GM18867 (cell line): Measurements from ENCODE around the gene RPS13.
"Not testable (repeated sequence)": the region's sequence is repeated elsewhere in the genome, so short reads cannot be mapped to it uniquely, and the experiment has no call there.

Source experiments
- ATAC-seq: cut with Tn5 transposase; IDR thresholded peaks from one replicate; pipeline ENCODE4 v1.9.1; 2021; ENCODE audit warnings: mild to moderate bottlenecking, moderate library complexity; ENCODE audit not compliant: unreplicated experiment

Gene RPS13

DNA sequence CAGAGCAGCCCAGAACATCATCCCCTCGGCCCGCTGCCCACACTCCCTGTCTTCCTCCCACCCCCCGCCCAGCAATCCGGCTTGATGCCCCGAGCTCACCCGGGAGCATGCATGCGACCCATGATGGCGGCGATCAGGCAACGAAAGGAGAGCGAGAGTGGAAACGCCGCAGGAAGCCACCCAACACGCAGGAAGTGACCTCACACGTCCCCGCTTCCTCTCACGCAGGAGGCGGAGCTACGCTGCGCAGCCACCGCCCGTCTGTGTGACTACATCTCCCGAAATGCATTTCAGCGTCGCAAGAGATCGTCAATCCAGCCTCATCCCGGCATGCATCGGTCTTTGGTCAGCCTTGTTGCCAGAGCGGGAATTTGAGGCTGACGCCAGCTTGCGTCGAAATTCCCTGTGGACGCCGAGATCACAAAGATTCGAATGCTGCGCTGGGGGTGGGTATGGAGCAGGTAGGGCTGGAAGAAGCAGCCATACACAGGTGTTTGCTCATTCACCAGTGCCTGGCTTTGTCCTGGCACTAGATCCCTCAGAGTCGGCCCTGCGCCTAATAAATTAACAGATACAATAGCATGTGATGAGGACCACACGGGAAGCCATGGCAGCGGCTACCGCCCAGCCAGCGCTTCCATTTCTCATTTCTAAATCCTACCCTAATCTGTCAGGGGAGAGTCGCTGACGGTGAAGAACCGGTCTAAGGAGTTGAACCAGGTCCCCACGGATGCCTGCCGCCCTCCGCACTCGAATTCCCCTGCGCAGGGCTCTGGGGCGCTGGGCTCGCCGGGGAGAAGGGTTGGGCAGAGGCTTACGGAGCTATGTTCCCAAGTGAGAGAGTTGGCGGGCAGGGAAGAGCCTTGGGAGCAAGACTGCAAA, at the start of gene RPS13:
Gene RPS13 (minus strand): TSS at position 148 of the 882 bp plus-strand sequence. CDS start 26 bp downstream, at position 122.
- peak; percentile 97 for ATAC-seq

DNA sequence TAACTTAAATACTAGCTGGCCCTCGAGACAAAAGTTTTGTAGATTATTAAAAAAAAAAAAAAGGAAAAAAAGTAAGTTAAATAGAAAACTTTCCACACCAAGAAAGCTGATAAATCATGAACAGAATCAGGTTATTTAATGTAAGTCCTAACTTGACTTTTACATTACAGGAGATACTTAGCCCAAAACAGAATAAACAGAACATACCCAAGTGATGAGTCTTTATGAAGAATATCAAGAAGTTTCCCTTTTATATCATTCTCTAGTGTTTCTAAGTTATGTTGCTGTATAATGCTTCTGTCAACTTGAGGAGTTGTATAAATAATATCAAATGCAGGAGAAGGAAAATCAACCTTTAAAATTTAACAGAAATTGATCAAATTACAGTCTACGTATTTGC, 44.5 kb upstream of the RPS13 start:
- no peak for ATAC-seq

DNA sequence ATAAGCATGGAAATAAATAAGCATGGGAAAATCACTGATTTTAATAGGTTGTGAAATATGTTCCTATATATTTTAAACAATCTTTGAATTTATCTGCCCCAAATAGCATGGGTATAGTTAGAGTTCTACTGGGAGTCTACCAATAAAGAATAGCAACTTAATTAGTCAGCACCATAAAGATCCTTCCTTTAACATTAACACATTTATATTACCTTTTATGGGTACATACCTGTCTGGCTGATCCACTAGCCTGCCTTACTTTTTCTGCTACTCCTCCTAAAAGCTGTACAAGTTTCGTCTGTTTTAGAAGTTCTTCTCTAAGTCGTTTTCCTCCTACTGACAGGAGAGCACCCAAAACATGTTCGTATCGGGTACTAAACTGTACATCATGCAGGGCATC, 39.8 kb upstream of the RPS13 start:
- ATAC-seq, result no peak

DNA sequence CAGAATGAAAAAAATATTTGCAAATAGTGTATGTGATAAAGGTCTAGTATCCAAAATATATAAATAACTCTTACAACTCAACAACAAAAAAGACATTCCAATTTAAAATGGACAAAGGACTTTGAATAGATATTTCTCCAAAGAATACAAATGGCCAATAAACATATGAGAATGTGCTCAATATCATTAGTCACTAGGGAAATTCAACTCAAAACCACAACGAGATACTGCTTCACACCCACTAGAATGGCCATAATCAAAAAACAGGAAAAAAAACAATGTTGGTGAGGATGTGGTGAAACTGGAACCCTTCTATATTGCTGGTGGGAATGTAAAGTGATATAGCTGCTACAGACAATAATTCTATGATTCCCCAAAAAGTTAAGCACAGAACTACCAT, 38.6 kb upstream of the RPS13 start:
- ATAC-seq, result no peak

DNA sequence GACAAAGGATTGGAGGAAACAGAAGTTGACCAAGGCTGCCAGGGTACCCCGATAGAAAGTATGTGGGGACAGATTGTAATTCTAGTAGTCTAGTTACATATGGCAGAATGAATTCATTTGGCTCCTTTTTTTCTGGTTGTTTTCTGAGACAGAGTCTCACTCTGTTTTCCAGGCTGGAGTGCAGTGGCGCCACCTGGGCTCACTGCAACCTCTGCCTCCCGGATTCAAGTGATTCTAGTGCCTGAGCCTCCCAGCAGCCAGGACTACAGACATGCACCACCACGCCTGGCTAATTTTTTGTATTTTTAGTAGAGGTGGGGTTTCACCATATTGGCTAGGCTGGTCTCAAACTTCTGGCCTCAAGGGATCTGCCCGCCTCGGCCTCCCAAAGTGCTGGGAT, 30.3 kb upstream of the RPS13 start:
- ATAC-seq, result not testable (repeated sequence)

DNA sequence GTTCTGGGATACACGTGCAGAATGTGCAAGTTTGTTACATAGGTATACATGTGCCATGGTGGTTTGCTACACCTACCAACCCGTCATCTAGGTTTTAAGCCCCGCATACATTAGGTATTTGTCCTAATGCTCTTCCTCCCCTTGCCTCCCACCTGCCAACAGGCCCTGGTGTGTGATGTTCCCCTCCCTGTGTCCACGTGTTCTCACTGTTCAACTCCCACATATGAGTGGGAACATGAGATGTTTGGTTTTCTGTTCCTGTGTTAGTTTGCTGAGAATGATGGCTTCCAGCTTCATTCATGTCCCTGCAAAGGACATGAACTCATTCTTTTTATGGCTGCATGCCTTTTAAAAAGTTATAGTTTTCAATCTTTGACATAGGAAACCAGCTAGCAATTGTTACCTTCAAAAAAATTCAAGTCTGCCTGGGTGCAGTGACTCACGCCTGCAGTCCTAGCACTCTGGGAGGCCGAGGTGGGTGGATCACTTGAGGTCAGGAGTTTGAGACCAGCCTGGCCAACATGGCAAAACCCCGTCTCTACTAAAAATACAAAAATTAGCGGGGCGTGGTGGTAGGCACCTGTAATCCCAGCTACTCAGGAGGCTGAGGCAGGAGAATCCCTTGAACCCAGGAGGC, 28.1 kb upstream of the RPS13 start:
- ATAC-seq, result not testable (repeated sequence)

DNA sequence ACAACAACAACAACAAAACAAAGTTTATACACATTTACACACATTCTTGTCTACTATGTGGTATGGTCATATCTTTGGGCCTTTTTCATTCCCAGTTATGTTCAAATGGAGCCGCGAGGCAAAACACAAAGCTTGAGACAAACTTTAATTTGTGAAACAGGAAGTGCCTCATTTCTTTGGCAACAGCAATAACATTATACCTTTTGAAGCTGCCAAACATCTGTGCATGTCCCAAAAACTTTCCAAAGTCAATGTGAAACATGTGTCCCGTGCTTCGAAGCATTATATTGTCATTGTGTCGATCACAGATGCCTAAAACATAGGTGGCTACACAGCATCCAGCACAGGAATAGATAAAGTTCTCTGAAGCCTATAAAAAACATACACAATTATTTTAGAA, 25.0 kb upstream of the RPS13 start:
- no peak for ATAC-seq

DNA sequence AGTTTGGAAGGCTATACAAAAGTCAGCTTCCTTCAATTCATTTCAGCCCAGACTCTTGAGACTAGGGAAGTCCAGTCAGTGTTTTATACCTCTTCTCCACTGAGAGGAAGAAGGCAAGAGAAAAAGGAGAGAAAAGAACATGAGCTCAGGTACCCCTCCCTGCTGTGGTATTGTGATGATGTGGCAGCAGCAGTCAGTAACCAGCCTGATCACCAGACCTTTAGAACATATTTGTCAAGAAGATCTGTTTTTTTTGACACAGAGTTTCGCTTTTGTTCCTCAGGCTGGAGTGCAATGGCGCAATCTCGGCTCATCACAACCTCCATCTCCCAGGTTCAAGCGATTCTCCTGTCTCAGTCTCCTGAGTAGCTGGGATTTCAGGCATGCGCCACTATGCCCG, 21.2 kb upstream of the RPS13 start:
- no peak for ATAC-seq

DNA sequence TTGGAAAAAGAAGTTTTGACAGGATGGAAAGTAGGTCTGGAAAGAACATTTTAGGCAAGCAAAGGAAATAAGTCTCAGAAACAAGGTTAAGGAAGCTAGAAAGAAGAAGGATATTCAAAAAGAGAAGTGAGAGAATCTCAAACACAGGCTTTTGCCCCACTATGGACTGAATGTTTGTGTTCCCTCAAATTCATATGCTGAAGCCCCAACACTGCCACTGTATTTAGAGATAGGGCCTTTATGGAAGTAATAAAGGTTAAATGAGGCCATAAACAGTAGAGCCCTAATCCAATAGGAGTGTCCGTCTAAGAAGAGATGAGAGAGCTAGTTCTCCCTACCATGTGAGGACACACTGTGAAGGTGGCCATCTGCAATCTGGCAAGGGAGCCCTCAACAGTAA, 20.6 kb upstream of the RPS13 start:
- no peak for ATAC-seq

DNA sequence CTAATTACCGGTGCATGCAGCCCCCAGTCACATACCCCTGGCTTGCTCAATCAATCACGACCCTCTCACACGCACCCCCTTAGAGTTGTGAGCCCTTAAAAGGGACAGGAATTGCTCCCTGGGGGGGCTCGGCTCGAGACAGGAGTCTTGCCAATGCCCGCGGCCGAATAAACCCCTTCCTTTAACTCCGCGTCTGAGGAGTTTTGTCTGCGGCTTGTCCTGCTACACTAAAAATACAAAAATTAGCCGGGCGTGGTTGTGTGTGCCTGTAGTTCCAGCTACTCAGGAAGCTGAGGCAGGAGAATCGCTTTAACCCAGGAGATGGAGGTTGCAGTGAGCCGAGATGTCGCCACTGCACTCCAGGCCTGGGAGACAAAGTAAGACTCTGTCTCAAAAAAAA, 8.5 kb upstream of the RPS13 start:
- ATAC-seq, result not testable (repeated sequence)

DNA sequence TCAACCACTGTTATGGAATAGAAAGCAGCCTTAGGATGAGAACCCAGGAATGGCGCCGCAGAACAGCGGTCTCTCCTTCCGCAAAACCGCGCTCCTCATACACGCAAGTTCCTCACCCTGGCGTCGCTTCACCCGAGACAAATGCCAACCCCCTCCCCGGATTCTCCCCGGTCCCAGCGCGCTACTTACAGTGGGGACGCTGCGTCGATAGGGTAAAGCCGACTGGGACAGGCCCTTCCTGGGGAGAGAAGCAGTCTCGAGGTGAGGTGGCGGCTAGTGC, 287 bp downstream of the RPS13 start:
- ATAC-seq, result peak; percentile 20

DNA sequence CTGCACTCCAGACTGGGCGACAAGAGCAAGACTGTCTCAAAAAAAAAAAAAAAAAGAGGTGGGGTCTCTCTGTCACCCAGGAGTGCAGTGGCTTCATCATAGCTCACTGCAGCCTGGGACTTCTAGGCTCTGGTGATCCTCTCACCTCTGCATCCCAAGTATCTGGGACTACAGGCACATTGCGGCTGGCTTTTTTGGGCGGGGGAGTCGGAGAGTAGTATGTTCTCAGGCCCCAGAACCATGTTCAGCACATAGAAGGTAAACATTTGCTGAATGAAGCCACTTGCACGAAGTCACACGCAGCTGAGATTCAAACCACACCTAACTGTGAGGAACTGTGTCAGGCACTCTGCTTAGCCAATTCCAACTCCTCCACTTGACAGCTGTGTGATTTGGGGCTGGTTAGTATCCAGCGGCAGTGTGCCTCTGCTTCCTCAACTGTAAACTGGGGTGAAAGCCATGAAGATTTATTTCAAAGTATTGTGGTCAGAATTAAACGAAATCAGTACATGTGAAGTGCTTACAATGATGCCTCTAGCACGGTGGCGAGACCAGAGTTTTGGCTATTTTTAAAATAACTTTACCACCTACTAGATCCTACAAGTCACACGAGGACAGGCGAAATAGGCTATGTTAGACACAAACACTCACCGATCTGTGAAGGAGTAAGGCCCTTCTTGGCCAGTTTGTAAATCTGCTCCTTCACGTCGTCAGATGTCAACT, 789 bp downstream of the RPS13 start:
- ATAC-seq, result no peak

DNA sequence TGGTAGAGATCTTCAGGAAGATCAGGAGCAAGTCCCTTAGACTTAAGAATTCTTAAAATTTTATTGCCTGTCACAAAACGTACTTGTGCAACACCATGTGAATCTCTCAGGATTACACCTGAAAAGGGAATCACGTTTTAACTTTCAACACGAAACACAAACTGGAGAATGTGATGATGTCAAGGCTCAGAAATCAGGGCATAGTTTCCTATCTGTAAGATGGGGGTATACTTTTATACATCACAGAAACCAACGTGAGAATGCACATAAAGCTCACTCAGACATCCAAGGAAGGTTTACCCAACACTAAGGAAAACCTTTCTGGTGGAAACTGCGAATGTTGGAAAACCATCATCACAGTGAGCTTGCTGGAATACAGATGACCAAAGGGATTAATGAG, 2.0 kb downstream of the RPS13 start:
- ATAC-seq, result no peak

DNA sequence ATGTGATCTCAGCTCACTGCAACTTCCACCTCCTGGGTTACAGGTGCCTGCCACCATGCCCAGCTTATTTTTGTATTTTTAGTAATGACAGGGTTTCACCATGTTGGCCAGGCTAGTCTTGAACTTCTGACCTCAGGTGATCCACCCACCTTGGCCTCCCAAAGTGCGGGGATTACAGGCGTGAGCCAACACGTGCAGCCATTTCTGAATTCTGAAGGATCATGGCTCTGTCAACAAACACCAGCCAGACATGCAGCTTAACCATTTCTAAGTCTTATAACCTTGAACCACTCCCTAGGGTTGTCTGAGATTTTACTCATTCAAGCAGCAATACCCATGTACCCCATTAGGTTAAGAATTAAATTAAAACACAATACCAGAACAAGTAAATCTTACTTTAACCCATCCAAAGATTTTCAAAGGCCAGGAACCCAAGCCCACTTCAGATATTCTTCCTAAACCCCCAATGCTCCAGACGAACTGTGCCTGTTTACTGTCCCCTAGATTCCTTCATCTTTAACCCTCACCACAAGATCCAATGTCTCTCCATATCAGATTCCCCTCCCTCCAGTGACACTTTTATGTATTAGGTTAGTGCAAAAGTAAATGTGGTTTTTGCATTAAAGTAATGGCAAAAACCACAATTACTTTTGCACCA, 4.0 kb downstream of the RPS13 start:
- ATAC-seq, result no peak

DNA sequence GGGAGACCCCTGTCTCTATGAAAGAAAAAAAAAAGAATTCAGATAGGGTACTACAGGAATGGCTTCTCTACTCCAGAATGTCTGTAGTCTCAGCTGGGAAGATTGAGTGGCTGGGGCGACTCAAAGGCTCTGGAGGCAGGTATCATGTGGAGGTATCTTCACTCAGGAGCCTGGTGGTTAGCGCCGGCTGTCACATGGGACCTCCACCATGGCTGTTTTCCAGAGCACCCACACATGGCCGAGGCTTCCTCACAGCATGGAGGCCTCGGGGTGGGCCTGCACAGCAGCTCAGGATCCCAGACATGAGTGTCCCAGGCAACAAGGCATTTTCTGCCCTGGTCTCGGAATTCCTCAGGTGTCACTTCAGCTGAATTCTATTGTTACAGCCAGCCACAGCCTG, 10.1 kb downstream of the RPS13 start:
- no peak for ATAC-seq

DNA sequence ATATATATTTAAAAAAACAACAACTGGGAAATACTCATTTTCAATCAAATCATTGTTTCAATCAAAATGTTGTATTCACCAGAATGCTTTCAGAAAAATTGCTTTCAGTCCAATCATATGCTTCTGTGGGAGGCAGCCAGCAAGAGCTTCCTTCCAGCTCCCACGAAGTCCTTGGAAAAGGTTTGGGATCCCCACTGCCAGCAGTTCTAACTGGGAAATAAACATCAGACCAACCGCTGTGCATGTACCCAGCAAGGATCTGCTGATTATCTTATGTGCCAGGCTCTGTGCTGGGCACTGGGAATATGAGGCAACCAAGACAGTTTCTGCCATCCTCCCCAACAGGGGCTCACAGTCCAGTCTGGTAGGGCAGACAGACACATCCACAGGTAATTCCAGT, 10.8 kb downstream of the RPS13 start:
- no peak for ATAC-seq

DNA sequence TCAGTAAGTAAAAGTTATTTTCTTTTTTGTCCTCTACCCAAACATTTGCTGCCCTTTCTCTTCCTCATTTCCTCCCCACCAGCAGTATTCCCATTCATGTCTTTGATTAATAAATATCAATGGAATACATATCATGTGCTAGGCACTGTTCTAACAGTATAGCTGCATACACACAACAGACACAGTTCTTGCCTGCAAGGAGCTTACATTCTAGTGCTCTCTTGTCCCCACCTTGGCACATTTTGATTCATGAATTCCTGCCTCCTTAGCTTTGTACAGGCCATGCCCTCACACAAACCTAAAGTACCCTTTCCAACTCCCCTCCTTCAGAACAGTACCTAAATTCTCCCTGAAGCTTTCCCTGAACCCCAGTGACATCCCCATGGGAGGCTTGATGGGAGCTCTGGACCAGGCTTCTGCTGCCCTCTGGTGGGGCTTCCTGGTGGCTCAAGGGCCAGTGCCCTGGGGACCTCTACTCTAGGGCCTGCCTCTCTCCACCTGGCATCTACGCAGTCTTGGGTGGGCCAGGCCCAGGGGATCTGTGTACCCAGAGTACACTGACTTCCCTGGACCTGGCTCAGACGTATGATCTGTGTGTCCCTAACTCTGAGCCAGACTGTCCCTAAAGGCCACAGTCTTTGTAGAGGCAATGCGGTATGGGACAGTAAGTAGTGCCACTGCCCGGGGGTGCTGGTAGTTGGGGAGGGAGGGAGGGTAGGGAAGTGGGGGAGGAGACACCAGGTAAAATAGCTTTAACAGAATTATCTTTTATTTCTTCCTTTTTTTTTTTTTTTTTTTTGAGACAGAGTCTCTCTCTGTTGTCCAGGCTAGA, 14.1 kb downstream of the RPS13 start:
- ATAC-seq, result peak; percentile 73

DNA sequence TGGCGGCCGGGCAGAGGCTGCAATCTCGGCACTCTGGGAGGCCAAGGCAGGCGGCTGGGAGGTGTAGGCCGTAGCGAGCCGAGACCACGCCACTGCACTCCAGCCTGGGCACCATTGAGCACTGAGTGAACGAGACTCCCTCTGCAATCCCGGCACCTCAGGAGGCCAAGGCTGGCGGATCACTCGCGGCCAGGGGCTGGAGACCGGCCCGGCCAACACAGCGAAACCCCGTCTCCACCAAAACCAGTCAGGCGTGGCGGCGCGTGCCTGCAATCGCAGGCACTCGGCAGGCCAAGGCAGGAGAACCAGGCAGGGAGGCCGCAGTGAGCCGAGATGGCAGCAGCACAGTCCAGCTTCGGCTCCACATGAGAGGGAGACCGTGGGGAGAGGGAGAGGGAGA, 26.3 kb downstream of the RPS13 start:
- not testable (repeated sequence) for ATAC-seq

DNA sequence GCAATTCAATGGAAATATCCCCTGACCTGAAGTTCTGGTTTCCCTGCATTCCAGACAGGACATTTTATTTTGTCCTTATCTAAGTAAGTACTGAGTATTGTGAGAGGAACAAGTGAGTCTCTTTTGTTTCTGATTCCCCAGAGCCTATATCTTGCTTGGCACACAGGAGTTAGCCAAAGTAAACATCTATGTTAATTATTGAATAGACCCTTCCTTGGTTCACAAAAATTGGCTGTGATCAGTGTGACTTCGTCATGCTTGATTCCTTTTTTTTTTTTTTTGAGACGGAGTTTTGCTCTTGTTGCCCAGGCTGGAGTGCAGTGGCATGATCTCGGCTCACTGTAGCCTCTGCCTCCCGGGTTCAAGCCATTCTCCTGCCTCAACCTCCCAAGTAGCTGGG, 29.0 kb downstream of the RPS13 start:
- ATAC-seq, result not testable (repeated sequence)

DNA sequence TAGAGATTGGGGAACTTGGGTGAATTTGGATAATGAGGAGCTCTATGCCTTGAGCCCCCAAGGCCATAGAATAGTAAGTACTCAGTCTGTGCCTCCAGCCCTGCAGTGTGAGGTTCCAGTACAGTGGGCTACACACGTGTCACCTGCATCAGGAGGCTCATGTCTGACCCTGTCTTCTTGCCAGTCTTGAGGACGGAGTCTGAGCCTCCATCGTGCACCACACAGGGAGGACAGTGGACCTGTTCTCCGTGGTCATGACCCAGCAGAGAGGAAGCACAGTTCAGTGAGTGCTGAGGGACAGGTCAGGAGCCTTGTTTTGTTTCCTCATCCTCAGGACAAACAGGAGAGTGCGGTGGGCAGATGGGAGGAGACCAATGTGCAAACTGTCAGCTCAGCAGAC, 30.8 kb downstream of the RPS13 start:
- no peak for ATAC-seq
